ENCODE measurements around the gene ARNT2.

Gene ARNT2

GRCh38 chr15:80556694-80557367 is 152.6 kb downstream of the ARNT2 start:
- DNase-seq (ENCODE audit: low read depth, low spot score): no peak

GRCh38 chr15:80557441-80558234 is 153.5 kb downstream of the ARNT2 start:
- no peak for DNase-seq (ENCODE audit: low read depth, low spot score)

- DNase-seq (ENCODE audit: low read depth, low spot score): no peak
Observed at GRCh38 chr15:80558631-80559319, 154.6 kb downstream of the ARNT2 start.

- DNase-seq (ENCODE audit: low read depth, low spot score): no peak
Observed at GRCh38 chr15:80559320-80559693, 155.1 kb downstream of the ARNT2 start.

- DNase-seq (ENCODE audit: low read depth, low spot score): no peak
Observed at GRCh38 chr15:80559761-80560160, 155.6 kb downstream of the ARNT2 start.

- DNase-seq (ENCODE audit: low read depth, low spot score): no peak
Observed at GRCh38 chr15:80560601-80561400, 156.6 kb downstream of the ARNT2 start.

GRCh38 chr15:80561500-80561899 is 157.3 kb downstream of the ARNT2 start:
- DNase-seq (ENCODE audit: low read depth, low spot score): no peak

GRCh38 chr15:80562033-80562432 is 157.9 kb downstream of the ARNT2 start:
- DNase-seq (ENCODE audit: low read depth, low spot score): no peak

GRCh38 chr15:80562846-80563245 is 158.7 kb downstream of the ARNT2 start:
- peak; percentile 78 for DNase-seq (ENCODE audit: low read depth, low spot score)

GRCh38 chr15:80563372-80563997 is 159.3 kb downstream of the ARNT2 start:
- no peak for DNase-seq (ENCODE audit: low read depth, low spot score)

GRCh38 chr15:80564056-80564455 is 159.9 kb downstream of the ARNT2 start:
- no peak for DNase-seq (ENCODE audit: low read depth, low spot score)

- DNase-seq (ENCODE audit: low read depth, low spot score): no peak
Observed at GRCh38 chr15:80565398-80565797, 161.2 kb downstream of the ARNT2 start.

- no peak for DNase-seq (ENCODE audit: low read depth, low spot score)
Observed at GRCh38 chr15:80565988-80566387, 161.8 kb downstream of the ARNT2 start.

- peak; percentile 70 for DNase-seq (ENCODE audit: low read depth, low spot score)
Observed at GRCh38 chr15:80567721-80568157, 163.6 kb downstream of the ARNT2 start.

GRCh38 chr15:80568298-80568697 is 164.1 kb downstream of the ARNT2 start:
- DNase-seq (ENCODE audit: low read depth, low spot score): no peak

- no peak for DNase-seq (ENCODE audit: low read depth, low spot score)
Observed at GRCh38 chr15:80568876-80569605, 164.9 kb downstream of the ARNT2 start.

GRCh38 chr15:80569656-80570055 is 165.5 kb downstream of the ARNT2 start:
- no peak for DNase-seq (ENCODE audit: low read depth, low spot score)

- no peak for DNase-seq (ENCODE audit: low read depth, low spot score)
Observed at GRCh38 chr15:80570553-80570952, 166.4 kb downstream of the ARNT2 start.

- no peak for DNase-seq (ENCODE audit: low read depth, low spot score)
Observed at GRCh38 chr15:80572337-80572736, 168.2 kb downstream of the ARNT2 start.

- DNase-seq (ENCODE audit: low read depth, low spot score): no peak
Observed at GRCh38 chr15:80573606-80574005, 169.4 kb downstream of the ARNT2 start.

- no peak for DNase-seq (ENCODE audit: low read depth, low spot score)
Observed at GRCh38 chr15:80574590-80574989, 170.4 kb downstream of the ARNT2 start.

Data from smooth muscle cell of the brain vasculature (primary cell).